Ramos (cell line): ENCODE results near the gene ELP1.

Experiments used
- in situ Hi-C: fragments of 300-500 bp; cut with MboI; formaldehyde crosslinking; loops from one replicate; pipeline ENCODE4 v1.14.3; 2022; ENCODE audit warnings: low sequenced_read_pairs; ENCODE audit not compliant: unreplicated experiment

ELP1 gene

DNA sequence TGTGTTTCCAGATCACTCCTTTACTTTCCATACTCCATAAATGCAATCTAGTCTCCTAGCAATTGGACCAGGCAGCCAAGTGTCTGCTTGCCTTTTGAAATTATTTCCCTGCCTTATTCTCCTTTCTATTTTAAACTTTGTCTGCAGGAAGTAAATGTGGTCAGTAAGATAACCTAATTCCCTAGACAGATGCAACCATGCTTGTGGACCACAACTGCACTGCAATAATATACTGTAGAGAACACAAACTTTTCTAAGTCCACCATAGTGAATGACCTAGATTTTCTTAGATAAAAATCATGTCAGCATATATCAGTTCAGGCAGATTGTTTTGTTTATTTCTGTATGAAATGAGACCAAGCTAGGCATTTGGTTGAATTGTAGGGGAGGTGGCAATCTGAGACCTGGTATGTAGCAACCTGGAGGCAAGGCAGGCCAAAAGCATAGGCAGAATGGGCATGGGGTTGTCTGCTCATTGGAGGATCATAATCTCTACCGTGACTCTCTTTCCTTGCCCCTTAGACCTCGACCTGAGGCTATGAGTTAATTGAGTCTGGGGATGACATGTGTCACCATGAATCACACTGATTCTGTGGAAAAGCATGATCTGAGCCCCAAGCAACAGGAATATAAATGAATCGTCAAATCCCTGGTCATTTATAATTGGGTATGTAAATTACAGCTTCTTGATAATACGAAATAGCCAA is 98.8 kb downstream of the ELP1 start:
- in situ Hi-C loops, result no loop called here

DNA sequence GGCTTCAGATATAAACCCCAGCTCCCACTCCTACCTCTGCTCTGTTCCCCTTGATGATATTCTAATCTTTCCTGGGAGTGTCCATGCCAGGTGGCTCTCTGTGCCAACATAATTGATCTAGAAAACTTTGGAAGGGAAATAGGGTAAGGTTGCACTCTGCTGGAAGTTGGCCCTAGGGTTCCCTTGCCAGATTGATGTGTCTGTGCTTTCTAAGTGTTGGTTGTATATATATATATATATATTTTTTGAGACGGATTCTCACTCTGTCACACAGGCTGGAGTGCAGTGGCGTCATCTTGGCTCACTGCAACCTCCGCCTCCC is 101.8 kb downstream of the ELP1 start:
- in situ Hi-C loops, result no loop called here

DNA sequence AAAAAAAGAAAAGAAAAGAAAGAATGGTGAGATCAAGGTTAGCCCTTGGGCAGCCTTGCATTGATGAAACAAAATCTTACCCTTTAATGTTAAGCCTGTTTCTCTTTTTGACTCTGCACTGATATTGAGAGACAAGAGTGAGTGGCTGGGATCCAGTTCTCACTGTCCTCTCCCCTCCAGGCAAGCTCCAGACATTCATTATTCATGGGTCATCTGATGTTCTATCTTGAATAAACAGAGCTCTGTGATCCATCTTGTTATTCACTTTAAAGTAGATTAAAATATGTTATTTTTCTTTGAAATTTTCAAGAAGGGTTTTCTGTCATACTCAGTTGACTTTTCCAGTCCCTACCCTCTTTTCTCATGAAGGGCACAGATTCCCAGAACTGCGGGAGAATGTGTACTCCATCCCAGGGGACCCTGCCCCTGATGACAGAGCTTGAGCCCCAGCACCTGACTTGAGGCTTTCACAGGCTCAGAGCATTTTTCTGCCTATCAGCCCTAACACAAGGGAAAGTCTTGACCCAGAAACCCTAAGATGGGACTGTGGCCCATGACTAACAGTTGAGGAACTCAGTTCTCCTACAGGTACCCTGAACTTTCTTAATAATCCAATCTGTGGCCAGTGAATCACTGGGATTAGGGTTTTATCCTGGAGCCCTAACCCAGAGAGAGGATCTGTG is 102.3 kb downstream of the ELP1 start:
- in situ Hi-C loops, result no loop called here

DNA sequence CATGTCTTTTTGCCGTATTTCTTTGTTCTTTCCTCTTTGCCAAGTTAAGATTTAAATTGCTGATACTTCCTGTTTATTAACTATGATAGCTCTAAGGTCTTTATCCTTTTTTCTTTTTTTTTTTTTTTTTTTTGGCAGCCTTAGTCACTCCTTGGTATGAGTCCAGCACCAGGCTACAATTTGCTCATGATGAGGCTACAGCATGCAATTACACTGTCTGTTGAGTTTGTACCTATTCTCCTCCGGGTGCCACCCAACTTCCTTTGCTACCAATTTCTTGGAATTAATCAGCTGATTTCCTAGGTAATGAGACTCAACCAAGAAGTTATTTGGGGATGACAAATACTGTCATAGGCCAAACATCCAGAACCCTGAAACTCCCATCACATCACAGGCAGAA is 103.7 kb downstream of the ELP1 start:
- in situ Hi-C loops, result no loop called here

DNA sequence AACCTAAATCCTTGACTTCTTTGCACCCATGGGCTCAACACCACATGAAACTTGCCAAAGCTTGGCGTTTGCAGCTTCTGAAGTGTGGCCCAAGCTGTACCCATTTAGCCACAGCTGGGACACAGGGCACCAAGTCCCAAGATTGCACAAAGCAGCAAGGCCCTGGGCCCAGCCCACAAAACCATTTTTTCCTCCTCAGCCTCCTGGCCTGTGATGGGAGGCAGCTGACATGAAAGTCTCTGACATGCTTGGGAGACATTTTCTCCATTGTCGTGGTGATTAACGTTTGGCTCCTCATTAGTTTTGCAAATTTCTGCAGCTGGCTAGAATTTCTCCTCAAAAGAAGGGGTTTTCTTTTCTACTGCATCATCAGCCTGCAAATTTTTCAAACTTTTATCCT is 110.1 kb downstream of the ELP1 start:
- in situ Hi-C loops, result no loop called here
